Ecto neural progenitor cell (in vitro differentiated cells): ENCODE measurements around the gene LHPP.

Experiments
- DNase-seq: peaks from one replicate; pipeline ENCODE4 v3.0.0-alpha.2; 2018; ENCODE audit warnings: low spot score

LHPP gene

DNA sequence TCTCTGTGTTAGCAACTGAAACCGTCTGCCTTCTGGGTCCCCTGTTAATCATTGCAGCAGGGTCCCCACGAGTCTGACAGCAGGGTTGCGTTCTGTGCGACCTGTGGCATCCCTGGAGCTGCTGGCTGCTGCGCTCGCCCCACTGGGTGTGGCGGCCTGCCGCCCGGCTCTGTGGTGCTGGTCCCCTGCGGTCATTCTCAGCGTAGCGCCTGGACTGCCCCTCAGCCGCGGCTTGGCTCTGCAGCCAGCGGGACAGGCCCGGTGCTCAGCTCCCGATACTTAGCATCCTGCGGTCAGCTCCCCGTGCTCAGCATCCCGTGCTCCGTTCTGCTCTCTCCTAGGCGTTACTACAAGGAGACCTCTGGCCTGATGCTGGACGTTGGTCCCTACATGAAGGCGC, 35.0 kb downstream of the LHPP start:
- DNase-seq, result no peak

DNA sequence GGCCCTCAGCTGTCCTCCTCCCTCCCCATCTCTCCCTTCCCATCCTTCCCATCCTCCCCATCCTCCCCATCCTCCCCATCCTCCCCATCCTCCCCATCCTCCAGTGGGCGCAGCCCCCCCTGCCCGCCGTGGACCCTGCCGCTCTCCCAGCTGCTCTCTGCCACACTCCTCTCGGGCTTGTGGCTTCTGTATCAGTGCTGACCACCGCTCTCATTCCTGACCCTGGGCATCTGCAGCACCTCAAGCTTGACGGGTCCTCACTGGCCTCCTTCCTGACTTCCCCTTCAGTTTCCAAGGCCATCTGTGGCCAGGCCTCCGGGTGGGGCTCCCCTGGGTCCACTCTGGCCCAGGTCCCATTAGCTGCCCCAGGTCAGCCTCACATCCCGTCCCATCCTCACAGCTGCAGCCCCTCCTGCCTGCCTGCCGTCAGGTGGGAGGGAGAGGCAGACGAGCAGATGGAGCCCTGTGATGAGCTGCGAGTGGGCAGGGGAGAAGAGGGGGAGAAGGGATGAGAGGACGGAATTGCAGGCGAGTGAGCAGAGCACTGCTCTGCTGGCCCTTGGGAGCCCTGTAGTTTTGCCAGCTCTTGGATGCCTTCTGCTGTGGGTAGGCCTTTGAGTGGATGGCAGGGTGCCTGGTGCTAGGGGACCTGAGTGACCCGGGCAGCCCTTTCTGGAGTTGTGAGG, 35.7 kb downstream of the LHPP start:
- DNase-seq, result no peak

DNA sequence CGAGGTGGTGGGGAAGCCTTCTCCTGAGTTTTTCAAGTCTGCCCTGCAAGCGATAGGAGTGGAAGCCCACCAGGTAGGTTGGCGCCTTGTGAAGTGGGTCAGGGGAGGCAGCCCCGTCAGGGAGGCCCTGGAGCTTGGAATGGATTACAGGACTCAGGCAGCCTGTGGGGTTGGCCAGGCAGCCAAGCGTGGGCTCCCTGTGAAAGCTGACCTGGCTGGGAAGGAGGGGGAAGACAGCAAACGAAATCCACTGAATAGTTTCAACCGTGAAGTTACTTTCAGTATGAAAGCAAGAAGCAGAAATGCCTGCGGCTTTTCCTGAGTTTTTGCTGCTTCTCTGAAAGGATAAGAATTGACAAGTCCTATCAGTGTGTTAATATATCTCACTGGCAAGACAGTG, 36.4 kb downstream of the LHPP start:
- DNase-seq, result no peak

DNA sequence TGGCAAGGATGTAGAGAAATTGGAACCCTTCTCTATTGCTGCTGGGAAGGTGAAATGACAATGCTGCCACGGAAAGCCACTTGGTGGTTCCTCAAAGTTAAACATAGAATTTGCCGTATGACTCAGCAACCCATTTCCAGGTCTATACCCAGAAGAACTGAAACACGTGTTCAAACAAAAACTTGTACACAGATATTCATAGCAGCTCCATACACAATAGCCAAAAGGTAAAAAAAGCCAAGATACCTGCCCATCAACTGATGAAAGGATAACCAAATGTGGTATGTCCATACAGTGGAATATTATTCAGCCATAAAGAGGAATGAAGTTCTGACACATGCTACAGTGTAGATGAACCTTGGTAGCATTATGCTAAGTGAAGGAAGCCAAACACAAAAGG, 39.1 kb downstream of the LHPP start:
- no peak for DNase-seq

DNA sequence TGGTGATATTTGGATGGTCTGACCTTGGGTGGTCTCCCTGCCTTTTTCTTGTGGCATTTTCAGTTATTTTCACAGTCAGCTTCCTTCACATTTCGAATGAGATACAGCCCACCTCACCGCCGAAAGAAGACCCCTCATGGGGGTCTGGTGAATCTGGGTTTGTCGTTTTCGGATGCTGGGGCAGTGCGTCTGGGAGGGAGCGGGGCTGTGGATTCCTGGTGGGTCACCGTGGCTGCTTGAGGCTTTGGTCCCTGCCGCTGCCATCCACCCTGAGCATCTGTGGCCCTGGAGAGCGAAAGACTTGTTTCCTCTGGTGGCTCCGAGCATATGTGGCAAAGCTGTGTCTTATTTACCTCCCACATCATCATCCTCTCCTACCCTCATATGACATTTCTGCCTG, 43.1 kb downstream of the LHPP start:
- DNase-seq, result no peak

DNA sequence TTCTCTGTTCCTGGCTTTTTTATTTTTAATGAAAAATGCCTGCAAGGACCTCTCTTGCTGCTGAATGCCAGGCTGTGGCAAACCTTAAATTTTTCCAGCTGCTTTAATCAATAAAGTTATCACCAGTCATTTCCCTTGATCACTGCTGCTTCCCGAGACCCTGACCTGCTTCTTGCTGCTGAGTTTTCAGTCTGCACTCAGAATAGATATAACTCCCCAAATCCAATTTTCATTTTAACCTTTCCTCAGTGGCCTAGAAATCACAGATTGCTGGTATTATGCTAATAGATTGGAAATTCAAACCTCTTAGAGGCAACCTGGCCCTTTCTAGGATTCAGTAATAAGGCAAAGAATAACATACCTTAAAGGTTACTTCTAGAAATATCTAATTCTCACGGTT, 43.7 kb downstream of the LHPP start:
- DNase-seq, result no peak

DNA sequence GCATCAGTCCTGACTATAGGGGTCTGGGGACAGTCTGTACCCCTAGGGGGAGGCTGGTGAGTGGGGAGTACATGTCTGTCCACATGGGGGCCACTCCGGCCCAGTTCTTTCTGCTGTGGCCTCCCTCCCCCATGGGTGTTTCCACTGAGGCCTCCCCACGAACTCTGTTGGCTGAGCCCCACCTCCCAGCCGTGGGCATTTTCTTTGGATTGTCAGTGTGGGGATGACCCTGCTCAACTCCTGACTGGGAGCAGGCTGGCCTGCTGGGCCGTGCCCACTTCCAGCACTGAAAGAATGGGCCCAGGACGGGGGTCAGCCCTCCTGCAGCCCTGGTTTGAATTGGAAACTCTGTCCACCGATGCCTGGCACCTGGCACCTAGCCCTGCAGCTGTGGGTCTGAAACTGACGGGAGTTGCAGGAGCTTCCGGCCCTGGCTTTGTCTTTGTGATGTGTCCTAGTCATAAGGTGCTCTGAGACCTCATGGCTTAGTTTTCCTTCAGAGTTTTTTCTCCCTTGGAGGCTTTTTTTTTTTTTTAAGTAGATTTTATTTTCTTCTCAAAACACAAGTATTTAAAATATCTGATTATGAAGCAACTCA, 46.5 kb downstream of the LHPP start:
- no peak for DNase-seq

DNA sequence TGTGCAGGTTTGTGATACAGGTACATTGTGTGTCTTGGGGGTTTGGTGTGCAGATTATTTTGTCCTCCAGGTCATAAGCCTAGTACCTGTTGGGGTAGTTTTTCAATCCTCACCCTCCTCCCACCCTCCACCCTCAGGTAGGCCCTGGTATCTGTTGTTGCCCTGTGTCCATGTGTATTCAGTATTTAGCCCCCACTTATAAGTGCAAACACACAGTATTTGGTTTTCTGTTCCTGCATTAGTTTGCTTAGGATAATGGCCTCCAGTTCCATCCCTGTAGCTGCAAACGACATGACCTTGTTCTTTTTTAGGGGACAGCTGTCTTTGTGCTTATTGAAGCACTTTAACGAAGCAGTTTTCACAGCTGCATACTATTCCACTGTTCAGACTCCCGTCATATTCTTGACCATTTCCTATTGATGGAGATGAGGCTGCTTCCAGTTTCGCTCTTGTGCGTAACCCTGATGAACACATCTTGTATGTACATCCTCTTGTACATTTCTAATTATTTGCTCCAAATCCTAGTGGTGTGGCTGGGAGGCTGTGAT, 47.4 kb downstream of the LHPP start:
- DNase-seq, result no peak

DNA sequence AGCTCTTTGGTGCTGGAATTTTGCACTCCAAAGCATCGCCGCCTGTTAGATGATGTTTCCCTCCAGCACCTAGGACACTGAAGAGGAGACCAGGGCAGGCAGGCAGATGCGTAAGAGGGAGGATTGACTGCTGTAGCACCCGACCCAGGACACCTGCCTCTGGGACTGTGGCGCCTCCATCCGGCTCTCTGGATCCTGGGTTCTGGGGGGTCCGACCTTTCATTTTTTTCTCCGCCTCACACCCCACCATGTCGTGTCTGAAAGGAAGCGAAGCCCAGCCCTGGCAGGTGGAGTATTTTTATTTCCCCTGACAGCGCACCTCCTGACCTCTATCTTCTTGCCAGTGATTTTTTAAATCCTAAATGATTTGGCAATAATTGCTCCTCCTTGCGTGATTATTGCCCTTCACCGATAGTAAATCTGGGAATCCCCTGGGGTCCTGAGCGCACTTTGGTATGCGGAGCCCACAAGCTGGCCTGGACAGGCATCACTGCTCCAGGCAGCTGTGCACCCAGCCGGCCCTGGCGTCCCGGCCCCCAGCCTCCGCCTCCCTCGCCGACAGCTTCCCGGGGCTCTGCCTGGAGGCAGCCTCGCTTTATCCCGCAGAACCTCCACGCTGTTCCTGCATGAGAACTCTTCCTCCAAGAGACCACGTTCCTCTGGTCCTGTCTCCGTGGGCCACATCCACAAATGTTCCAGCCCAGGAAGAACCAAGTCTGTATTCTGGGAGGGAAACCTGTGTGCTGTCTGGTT, 48.4 kb downstream of the LHPP start:
- no peak for DNase-seq

DNA sequence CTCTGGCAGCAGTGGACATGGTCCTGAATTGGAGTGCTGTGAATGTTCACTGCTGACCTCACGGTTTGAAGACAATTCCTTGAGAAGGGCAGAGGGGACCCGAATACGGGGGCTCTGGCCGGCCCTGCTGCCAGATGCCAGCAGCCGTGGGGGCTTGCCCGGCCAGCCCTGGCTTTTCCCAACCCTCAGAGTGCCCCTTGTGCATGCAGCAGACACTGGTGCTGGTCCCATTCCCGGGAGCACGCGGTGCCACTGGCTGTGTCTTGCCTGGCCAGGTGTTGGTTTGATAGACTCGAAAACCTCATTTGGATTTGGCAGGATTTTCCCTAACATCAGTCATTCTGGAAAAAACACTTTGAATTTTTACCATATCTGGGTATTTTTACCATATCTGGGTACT, 49.1 kb downstream of the LHPP start:
- no peak for DNase-seq

DNA sequence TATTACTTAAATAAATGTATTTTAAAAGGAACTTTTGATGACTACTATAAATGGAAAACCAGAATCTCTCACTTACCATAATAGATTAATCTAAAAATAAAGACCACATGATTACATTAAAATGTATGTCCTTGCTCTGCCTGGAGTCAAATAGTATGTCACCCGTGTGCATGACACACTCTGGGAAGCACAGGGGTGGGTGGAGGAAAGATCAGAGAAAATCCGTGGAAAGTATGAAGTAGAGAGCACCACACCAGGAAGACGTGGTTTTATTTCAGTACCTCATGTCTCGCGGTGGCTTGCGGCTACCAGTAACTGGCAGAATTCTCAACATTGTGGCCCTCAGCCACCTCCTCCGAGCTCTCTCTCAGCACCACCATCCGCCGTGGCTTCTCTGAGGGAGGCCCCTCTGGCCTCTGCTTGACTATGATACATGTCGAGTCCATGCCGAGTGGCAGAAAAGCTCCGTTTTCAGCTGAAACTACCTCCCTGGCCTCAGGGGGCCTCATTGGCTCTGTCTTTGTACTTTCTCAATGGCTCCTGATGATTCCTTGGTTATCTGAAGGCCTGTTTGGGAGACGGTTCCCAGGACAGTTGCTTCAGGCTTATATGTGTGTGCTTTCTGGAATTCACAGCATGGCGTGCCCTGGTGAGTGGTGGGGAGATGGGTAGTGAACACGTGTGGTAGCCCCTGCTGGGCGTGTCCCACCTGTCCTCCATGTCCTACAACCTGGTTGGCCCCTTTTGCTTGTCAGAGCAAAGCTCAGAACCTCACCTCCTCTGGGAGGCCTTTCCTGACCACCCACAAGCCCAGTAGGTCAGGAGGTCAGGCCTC, 49.8 kb downstream of the LHPP start:
- no peak for DNase-seq

DNA sequence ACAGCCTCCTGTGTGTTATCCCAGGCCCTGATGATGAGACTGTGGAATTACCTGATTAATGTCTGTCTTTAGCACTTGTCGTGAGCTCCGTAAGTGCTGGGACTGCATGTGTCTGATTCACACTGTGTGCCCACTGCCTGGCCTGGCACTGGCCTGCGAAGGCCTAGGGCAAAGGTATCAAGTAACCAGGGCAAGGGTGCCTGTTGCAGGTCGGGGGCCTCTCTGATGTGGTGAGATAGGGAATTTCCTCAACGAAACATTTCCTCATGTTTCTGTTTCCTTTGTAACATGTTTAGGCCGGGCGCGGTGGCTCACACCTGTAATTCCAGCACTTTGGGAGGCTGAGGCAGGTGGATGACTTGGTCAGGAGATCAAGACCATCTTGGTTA, 50.4 kb downstream of the LHPP start:
- no peak for DNase-seq

DNA sequence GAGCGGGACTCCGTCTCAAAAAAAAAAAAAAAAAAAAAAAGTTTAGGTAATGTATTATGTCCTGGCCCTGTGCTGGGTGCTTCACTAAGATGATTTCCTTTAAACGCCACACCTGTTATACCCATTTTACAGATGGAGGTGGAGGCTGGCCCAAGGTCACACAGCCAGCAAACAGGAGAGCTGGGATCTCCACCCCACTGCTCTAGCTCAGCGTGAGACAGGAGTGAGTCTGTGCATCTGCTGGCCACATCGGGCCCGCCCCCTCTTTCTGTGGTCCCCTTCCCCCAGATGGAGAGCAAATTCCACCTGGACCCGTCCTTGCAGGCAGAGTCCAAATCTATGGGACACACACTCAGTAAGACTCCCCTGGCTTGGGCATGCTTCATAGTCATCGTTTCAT, 51.0 kb downstream of the LHPP start:
- DNase-seq, result no peak

DNA sequence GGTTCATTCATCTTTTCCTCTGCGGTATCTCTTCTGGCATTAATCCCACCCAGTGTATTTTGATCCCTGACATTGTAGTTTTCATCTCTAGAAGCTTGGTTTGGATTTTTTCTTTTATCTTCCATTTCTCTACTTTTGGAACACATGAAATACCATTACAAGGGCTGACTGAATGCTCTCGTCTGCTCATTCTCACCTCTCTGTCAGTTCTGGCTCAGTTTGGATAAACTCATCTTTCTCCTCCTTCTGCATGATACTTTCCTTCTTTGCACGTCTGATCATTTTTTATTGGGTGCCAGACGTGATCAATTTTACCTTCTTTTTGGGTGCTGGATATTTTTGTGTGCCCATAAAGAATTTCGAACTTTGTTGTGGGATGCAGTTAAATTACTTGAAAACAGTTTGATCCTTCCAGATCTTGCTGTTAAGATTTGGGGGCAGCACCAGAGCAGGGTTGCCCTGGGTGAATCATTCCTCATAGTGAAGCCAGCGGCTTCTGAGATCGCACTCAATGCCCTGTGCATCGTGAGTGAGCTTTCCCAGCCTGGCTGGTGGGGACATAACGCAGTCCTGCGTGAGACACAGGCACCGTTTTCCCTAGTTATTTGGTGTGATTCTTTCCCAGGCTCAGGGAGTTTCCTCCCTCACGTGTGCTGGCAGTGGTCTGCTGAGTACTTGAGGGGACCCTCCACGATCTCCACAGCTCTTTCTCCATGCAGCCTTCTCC, 53.8 kb downstream of the LHPP start:
- no peak for DNase-seq

DNA sequence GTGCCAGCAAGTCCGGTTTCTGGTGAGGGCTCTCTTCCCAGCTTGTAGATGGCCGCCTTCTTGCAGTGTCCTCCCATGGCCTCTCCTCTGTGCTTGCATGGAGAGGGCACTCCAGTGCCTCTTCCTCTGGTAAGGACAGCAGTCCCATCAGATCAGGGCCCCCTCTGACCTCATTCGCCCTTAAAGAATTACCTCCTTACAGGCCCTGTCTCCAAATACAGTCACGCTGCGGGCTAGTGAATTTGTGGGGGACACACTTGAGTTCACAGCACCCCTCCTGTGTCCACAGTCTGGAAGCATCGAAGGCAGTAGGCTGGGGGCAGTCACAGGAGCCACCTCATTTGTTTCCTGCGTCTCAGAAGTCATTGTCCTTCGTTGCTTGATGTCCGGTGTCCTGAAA, 54.6 kb downstream of the LHPP start:
- no peak for DNase-seq

DNA sequence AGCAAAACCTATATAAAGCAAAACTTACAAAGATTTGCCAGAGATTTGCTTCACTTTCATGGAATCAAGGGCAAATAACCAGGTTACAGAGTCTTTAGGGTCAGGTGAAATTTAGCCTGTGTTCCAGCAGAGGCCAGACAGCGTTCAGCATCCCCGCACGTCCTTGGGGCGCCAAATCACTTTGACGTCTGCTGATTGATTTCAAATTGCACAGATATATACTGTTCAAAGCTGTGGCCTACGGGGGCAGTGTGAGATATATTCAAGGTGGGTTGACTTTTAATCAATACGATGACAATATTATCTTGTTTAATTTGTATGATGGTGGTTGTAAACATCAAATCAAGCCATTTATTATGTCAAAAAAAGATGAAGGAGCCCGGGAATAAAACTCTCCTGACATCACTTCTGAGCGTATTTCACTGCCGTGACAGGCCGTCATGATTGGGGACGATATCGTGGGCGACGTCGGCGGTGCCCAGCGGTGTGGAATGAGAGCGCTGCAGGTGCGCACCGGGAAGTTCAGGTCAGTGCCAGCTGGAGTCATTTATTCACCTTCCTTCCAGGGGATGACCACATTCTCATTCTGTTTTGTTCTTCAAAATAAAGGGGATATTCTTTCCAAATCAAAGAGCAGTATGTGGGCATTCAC, 55.2 kb downstream of the LHPP start:
- no peak for DNase-seq

DNA sequence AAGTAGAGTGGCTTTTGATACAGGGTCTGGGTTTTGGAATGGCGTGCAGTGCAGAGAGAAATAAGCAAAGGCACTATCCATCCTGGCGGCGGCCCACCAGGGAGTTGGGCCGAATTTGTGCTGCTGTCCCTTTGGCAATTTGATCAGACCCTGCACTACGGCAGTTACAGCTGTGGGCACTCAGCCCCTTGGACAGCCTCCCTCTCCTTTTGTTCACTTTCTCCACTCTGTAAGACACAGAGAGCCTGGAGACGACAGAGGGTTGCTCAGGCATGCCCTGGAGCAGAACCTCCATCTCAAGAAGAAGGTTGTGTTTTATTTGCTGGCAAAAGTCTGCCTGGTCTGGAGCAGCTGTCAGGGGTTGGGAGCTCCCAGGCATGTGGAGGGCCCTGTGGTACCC, 55.8 kb downstream of the LHPP start:
- no peak for DNase-seq

DNA sequence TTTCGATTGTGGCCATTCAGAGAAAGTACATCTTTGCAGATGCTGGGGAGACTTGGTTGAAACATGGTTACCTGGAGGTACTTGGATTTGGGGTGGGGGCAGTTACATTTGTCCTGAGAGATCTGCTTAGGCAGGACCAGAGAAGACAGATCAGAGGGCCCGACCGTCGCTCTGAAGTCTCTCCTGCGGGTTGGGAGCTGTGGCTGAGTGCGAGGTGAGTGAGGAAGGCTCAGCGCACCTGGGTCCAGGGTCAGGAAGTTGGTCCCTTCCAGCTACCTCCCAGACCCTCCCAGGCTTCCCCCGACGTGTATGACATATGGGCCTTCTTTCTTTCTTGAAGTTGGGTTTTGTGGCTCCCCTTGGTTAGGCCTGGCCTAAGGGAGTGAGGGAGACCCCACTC, 56.3 kb downstream of the LHPP start:
- DNase-seq, result no peak

DNA sequence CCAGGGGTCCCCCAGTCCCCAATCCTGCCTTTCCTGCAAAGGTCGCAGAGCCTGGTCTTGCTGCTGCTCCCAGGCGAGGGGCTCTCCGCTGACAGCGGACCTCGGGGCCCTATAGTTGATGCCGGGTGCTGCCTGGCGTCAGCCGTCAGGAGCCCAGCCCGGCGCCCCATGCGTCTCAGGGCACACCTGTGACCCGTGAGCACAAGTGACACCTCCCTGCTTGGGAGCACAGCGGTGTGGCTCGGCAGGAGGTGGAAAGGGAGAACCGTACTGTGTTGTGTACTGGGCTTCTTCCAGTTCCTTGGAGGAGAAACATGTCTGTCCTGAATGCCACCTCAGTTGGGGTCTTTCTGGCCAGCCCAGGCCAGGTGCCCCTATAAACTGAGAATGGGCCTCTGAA, 56.7 kb downstream of the LHPP start:
- DNase-seq, result no peak

DNA sequence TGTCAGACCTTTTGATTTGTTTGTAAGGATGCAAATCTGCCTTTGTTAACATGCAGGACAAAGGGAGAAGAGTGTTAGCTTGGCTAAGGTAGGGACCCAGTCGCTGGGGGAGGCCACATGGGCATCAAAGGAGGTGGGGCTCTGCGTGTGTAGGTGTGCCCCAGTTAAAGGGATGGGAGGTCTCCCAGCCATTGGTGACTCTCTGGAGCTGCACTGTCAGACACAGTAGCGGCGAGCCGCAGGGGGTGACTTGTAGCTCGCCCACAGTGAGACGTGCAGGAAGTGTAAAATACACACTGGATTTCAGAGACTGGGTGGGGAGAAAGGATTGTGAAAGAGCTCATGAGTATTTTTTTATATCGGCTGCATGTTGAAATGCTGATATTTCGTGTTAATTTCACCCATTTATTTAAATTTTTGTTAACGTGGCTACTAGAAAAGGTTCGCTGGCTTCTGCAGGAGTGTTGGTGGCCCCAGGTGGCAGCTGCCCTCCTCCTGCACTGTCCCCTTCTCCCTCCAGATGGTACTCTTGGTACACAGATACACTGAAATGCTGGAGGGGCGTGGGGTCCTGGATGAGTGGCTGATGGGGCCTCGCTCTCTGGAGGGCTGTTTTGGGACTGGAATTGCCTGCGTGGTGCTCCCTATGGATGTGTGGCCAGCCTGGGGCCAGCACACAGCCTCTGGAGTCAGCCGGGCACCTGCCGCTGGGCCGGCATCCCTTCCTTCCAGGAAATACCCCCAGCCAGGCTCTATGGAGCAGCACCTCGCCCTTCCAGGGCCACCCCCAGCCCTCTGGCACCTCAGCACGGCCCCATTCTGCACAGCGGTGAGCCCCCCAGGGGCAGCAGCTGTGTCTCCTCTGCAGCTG, 59.2 kb downstream of the LHPP start:
- no peak for DNase-seq
